MM.1S (cell line): ENCODE results near the gene ARHGDIB.

Experiments used
- DNase-seq: peaks from one replicate; pipeline ENCODE4 v3.0.0-alpha.2; 2015
- H2AFZ ChIP-seq: fragments of 300-600 bp; sonication (generic); 2 replicates; pipeline ENCODE4 v1.6.0; 2016; ENCODE audit warnings: antibody characterized with exemption, low read length
- H3F3A ChIP-seq: fragments of 300-600 bp; sonication (generic); 2 replicates; pipeline ENCODE4 v1.6.1; 2016; ENCODE audit warnings: mild to moderate bottlenecking, antibody characterized with exemption, low read length, moderate library complexity, mixed read lengths; ENCODE audit not compliant: insufficient read depth
- H3K27ac ChIP-seq: fragments of 300-600 bp; sonication (generic); 2 replicates; pipeline ENCODE4 v1.5.1; 2016; ENCODE audit warnings: mild to moderate bottlenecking, low read length
- H3K27me3 ChIP-seq: fragments of 300-600 bp; sonication (generic); replicated peaks from 2 replicates; pipeline ENCODE4 v1.6.0; 2016; ENCODE audit warnings: low read length; ENCODE audit not compliant: insufficient read depth
- H3K36me3 ChIP-seq: fragments of 300-600 bp; sonication (generic); replicated peaks from 2 replicates; pipeline ENCODE4 v1.6.1; 2016; ENCODE audit warnings: mild to moderate bottlenecking, low read length, mixed read lengths; ENCODE audit not compliant: insufficient read depth
- H3K4me1 ChIP-seq: fragments of 300-600 bp; sonication (generic); 2 replicates; pipeline ENCODE4 v1.6.1; 2016; ENCODE audit warnings: low read length, mixed read lengths
- H3K4me2 ChIP-seq: fragments of 300-600 bp; sonication (generic); 2 replicates; pipeline ENCODE4 v1.6.0; 2016; ENCODE audit warnings: low read depth, low read length
- H3K4me3 ChIP-seq: fragments of 300-600 bp; sonication (generic); 2 replicates; pipeline ENCODE4 v1.5.1; 2016; ENCODE audit warnings: low read length, mixed read lengths
- H3K79me2 ChIP-seq: fragments of 300-600 bp; sonication (generic); 2 replicates; pipeline ENCODE4 v1.6.1; 2016; ENCODE audit warnings: mixed run types, low read length, mixed read lengths
- H3K9ac ChIP-seq: fragments of 300-600 bp; sonication (generic); 2 replicates; pipeline ENCODE4 v1.6.1; 2016; ENCODE audit warnings: low read length, mixed read lengths
- H3K9me2 ChIP-seq: fragments of 300-600 bp; sonication (generic); replicated peaks from 2 replicates; pipeline ENCODE4 v1.6.1; 2016; ENCODE audit warnings: mild to moderate bottlenecking, low read length, mixed read lengths; ENCODE audit not compliant: insufficient read depth
- H3K9me3 ChIP-seq: fragments of 300-600 bp; sonication (generic); replicated peaks from 2 replicates; pipeline ENCODE4 v1.6.1; 2016; ENCODE audit warnings: mild to moderate bottlenecking, low read length, mixed read lengths; ENCODE audit not compliant: insufficient read depth
- H4K20me1 ChIP-seq: fragments of 300-600 bp; sonication (generic); 2 replicates; pipeline ENCODE4 v1.6.1; 2016; ENCODE audit warnings: mild to moderate bottlenecking, low read length, moderate library complexity, mixed read lengths; ENCODE audit not compliant: insufficient read depth
- CTCF ChIP-seq: fragments of 300-600 bp; sonication (generic); IDR thresholded peaks from 2 replicates; pipeline ENCODE4 v1.5.1; 2016; ENCODE audit warnings: antibody characterized with exemption, low read length, mixed read lengths
- EZH2 ChIP-seq: fragments of 300-600 bp; sonication (generic); optimal IDR thresholded peaks from 2 replicates; pipeline ENCODE3; 2017; ENCODE audit warnings: low read depth, mild to moderate bottlenecking, antibody characterized with exemption, low read length, mixed read lengths
- EZH2phosphoT487 ChIP-seq: fragments of 300-600 bp; sonication (generic); IDR thresholded peaks from 2 replicates; pipeline ENCODE4 v1.6.1; 2018; ENCODE audit warnings: antibody characterized with exemption, low read length

ARHGDIB gene

DNA sequence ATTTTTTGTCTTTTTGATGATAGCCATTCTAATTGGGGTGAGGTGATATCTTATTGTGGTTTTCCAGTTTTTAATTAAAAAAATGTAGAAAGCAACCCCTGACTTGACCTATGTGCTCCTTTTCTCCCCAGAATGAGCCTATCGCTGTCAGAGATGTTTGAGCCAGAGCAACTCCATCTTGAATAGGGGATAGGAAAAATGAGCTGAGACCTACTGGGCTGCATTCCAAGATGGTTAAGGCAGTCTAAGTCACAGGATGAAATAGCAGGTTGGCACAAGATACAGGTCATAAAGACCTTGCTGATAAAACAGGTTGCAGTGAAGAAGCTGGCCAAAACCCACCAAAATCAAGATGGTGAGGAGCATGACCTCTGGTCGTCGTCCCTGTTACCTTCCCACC, 36.9 kb downstream of the ARHGDIB start:
- TF ChIP-seq EZH2 (no peak), EZH2phosphoT487 (no peak), CTCF (no peak)
- no peak for DNase-seq
- Histone ChIP-seq H4K20me1 (no peaks in the 10 kb centered on the region), H3K36me3 (no peaks in the 10 kb centered on the region), H3K4me2 (no peak overlapping the region), H2AFZ (no peak overlapping the region), H3K9ac (no peak overlapping the region), H3F3A (no peaks in the 10 kb centered on the region), H3K27ac (no peak overlapping the region), H3K27me3 (no peaks in the 10 kb centered on the region), H3K9me2 (no peaks in the 10 kb centered on the region), H3K79me2 (no peaks in the 10 kb centered on the region), H3K4me1 (peaks cover 12% of the 10 kb centered on the region), H3K9me3 (no peaks in the 10 kb centered on the region), H3K4me3 (no peak overlapping the region)

- no peaks in the 10 kb centered on the region for H4K20me1 ChIP-seq
- DNase-seq: no peak
- H3K9ac ChIP-seq: no peak overlapping the region
- H3K9me3 ChIP-seq: no peaks in the 10 kb centered on the region
- no peak overlapping the region for H3K4me2 ChIP-seq
- no peaks in the 10 kb centered on the region for H3K79me2 ChIP-seq
- no peaks in the 10 kb centered on the region for H3K27me3 ChIP-seq
- TF ChIP-seq EZH2phosphoT487 (no peak), CTCF (no peak), EZH2 (no peak)
- no peak overlapping the region for H3K27ac ChIP-seq
- no peaks in the 10 kb centered on the region for H3K9me2 ChIP-seq
- H3F3A ChIP-seq: no peaks in the 10 kb centered on the region
- no peak overlapping the region for H3K4me3 ChIP-seq
- no peaks in the 10 kb centered on the region for H3K36me3 ChIP-seq
- H3K4me1 ChIP-seq: peaks cover 12% of the 10 kb centered on the region
- no peak overlapping the region for H2AFZ ChIP-seq
Observed at GRCh38 chr12:14923944-14924343, 37.5 kb downstream of the ARHGDIB start.

DNA sequence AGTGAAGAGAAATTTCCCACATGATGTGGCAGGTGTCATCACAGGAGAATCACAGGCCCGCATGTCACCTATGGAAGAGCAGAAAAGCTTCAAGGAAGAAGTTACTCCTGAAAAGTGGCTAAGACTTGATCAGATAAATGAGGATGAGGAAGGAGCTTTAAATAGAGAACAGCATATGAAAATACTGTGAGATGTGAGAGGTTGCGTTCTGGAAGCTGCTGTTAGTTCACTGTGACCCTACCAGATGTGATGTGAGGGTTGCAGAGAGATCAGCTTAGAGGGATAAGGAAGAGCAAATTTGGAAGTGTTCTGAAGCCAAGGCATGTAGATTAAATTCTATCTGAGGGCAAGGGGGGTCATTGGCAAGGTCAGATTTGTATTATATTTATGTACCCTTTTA, 40.2 kb downstream of the ARHGDIB start:
- Histone ChIP-seq H4K20me1 (no peaks in the 10 kb centered on the region), H3K27me3 (no peaks in the 10 kb centered on the region), H3K9me3 (no peaks in the 10 kb centered on the region), H3K9me2 (no peaks in the 10 kb centered on the region), H3K27ac (peak overlapping the region; percentile 1; the same call in 1 of the 2 replicates), H2AFZ (0 out of 2 replicates have a peak overlapping the region, but pooled peaks have one; percentile 12), H3K4me1 (peaks cover 12% of the 10 kb centered on the region), H3K79me2 (no peaks in the 10 kb centered on the region), H3K9ac (no peak overlapping the region), H3K4me3 (no peak overlapping the region), H3K4me2 (no peak overlapping the region; the same call in 1 of the 2 replicates), H3F3A (no peaks in the 10 kb centered on the region), H3K36me3 (no peaks in the 10 kb centered on the region)
- DNase-seq: no peak
- TF ChIP-seq EZH2 (no peak), CTCF (no peak), EZH2phosphoT487 (no peak)
